Brain microvascular endothelial cell (primary cell): Measurements from ENCODE around the gene PPIL4.

Source experiments
- DNase-seq: peaks from one replicate; pipeline ENCODE4 v3.0.0-alpha.2; 2020
- H3K27ac ChIP-seq: fragments of 250-450 bp; sonication (Bioruptor Pico); 2 replicates; pipeline ENCODE4 v1.5.1; 2020; ENCODE audit warnings: mild to moderate bottlenecking, moderate library complexity
- H3K27me3 ChIP-seq: fragments of 250-450 bp; sonication (Bioruptor Pico); replicated peaks from 2 replicates; pipeline ENCODE4 v1.5.1; 2020; ENCODE audit warnings: mild to moderate bottlenecking
- H3K36me3 ChIP-seq: fragments of 250-450 bp; sonication (Bioruptor Pico); replicated peaks from 2 replicates; pipeline ENCODE4 v1.5.1; 2020; ENCODE audit warnings: mild to moderate bottlenecking
- H3K4me3 ChIP-seq: 2 replicates; pipeline ENCODE4 v1.5.1; 2011; ENCODE audit warnings: low read depth, mild to moderate bottlenecking, control low read depth, low read length, moderate library complexity
- in situ Hi-C: cut with HindIII; loops from 2 replicates; pipeline ENCODE4 v1.10.0; 2017; ENCODE audit warnings: low sequenced_read_pairs, low pct_ligation_motif_present
- TF ChIP-seq, protein P1 (sequence below): IDR thresholded peaks from 2 replicates; pipeline ENCODE4 v1.5.1; 2011; ENCODE audit warnings: low read depth, mild to moderate bottlenecking, moderate library complexity, low read length, control low read depth, inconsistent platforms; ENCODE audit errors: missing control alignments

The PPIL4 gene

DNA sequence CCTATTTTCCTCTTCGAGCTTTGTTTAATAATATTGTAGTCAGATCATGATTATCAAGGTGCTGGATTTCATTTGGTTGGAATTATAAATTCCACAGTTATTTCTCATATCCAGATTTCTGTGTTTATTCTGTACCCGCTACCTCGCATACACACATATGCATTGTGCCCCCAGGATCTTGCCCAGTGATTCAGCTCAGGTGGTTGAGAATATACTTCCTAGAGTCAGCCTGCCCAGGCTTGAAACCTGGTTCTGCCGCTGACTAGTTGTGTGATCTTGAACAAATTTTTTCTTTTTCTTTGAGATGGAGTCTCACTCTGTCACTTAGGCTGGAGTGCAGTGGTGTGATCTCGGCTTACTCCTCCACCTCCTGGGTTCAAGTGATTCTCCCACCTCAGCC is 35.0 kb upstream of the PPIL4 start:
- TF ChIP-seq, protein P1, sequence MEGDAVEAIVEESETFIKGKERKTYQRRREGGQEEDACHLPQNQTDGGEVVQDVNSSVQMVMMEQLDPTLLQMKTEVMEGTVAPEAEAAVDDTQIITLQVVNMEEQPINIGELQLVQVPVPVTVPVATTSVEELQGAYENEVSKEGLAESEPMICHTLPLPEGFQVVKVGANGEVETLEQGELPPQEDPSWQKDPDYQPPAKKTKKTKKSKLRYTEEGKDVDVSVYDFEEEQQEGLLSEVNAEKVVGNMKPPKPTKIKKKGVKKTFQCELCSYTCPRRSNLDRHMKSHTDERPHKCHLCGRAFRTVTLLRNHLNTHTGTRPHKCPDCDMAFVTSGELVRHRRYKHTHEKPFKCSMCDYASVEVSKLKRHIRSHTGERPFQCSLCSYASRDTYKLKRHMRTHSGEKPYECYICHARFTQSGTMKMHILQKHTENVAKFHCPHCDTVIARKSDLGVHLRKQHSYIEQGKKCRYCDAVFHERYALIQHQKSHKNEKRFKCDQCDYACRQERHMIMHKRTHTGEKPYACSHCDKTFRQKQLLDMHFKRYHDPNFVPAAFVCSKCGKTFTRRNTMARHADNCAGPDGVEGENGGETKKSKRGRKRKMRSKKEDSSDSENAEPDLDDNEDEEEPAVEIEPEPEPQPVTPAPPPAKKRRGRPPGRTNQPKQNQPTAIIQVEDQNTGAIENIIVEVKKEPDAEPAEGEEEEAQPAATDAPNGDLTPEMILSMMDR, result no peak
- DNase-seq, result no peak
- in situ Hi-C loops, result no loop called here
- Histone ChIP-seq H3K27me3 (no peaks in the 10 kb centered on the region), H3K27ac (no peak overlapping the region), H3K4me3 (no peak overlapping the region), H3K36me3 (no peaks in the 10 kb centered on the region)

DNA sequence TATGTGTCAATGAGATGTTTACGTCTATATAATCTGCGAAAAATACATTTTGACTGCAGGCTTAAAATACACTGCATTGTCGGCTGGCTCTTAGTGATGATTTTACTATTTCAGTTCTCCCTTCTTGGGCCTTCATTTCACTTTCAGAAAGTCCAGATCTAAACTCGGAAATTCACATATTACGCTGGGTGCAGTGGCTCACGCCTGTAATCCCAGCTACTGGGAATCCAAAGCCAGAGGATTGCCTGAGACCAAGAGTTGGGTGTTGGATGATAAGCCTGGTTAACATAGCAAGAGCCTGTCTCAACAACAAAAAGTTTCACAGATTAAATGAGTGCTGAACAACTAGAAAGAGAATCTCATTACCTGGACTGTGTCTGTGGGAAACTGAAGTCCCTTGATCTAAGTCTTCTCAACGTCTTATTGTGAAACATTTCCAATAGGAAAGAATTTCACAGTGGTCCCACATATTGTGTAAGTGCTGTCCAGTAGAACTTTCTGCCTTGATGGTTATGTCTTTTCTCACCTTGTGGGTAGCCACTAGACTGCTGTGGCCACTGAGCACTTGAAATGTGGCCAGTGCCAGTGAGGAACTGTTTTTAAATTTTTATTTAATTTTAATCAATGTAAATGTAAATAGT is 22.2 kb upstream of the PPIL4 start:
- in situ Hi-C loops, result no loop called here
- no peak overlapping the region for H3K27ac ChIP-seq
- TF ChIP-seq, protein P1, result no peak
- DNase-seq, result no peak
- no peak overlapping the region for H3K4me3 ChIP-seq
- no peaks in the 10 kb centered on the region for H3K36me3 ChIP-seq
- no peaks in the 10 kb centered on the region for H3K27me3 ChIP-seq

DNA sequence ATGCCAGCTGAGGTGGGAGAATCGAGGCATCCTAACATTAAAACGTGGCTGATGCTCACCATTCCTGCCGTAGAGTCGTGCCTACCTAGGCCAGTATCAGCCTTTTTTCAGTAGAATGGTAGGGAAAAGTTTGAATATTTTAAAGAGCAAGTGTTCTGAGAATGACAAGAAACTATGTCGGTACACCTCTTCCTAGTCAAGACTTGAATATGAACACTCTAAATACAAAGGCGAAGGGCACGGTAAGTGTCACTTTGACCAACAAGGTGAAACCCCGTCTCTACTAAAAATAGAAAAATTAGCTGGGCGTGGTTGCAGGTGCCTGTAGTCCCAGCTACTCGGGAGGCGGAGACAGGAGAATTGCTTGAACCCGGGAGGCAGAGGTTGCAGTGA is 21.3 kb upstream of the PPIL4 start:
- H3K4me3 ChIP-seq, result peak overlapping the region; percentile 83
- H3K27me3 ChIP-seq, result no peaks in the 10 kb centered on the region
- TF ChIP-seq, protein P1, result no peak
- DNase-seq, result no peak
- in situ Hi-C loops, result no loop called here
- H3K36me3 ChIP-seq, result no peaks in the 10 kb centered on the region
- H3K27ac ChIP-seq, result no peak overlapping the region

DNA sequence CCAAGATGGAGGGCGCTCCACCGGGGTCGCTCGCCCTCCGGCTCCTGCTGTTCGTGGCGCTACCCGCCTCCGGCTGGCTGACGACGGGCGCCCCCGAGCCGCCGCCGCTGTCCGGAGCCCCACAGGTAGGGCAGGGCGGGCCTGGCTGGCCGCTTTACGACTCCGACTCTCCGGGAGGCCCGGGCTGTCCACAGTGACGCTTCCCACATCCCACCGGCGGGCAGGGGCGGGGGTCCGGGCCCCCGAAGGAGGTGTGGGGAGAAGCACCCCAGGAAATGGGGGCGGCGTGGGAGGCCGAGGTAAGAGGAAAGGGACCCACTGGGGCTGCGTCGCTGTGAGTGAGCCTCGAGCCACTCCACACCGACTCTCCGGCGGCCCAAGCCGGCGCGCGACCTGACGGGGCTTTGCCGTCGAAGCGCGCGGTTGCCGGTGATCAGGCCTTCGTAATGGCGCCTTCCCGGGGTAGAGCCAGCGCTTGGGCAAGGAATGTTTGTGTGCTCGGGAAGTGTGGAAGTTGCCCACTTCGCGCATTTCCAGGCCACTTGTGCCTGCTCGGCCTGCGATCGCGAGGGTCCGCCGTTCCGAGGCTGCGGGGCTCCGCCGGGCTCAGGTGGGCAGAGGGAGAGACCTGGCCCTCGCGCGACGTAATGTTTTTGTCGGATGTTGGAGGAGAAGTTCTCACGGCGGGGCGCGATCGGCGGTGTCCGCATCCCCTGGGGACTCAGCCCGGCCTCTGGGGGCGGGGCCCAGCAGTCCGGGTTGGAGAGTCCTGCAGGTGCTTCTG is 20.8 kb upstream of the PPIL4 start:
- Histone ChIP-seq H3K27ac (peak overlapping the region; percentile 73), H3K36me3 (no peaks in the 10 kb centered on the region), H3K4me3 (peak overlapping the region; percentile 83), H3K27me3 (no peaks in the 10 kb centered on the region)
- DNase-seq, result peak; percentile 17
- TF ChIP-seq, protein P1, result no peak
- in situ Hi-C loops, result no loop called here

DNA sequence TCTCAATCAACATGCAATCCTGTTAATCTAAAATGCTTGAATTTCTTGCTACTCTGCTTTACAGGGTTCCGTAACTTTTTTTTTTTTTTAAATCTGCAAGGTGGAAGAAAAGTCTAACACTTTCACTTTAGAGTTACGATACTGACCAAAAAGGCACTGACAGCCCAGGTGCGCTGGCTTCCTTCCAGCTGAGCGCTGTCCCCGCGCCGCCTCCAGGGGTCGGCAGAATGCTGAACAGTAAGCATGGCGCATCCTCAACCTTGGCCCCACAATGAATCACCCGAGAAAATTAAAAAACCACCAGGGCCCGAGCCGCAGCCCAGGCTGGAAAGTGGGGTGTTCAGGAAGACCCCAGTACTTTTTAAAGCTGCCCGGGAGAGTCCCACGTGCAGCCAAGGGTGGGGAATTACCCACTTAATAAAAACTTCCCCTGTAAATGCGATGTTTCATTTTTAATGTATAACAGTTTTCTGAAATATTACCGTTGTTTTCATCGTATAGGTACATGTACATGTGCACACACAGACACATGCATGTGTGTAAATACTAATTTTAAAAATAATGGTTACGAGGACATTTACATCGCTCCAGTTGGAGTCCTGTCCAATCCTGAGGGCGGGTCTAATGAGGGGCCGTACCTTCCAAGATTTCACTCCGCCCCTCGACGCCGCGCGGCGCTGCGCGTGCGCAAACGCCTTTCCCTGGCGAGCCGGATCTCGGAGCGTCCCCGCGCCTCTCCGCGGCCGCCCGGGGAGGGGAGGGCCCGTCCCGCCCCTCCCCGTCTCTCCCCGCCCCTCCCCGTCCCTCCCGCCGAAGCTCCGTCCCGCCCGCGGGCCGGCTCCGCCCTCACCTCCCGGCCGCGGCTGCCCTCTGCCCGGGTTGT is 19.9 kb upstream of the PPIL4 start, which contains the start of gene GINM1:
GINM1 (plus strand) TSS at position 849 of the 883 bp plus-strand sequence. CDS start 40 bp downstream, outside the sequence.
- Histone ChIP-seq H3K4me3 (peak within 1 kb of the TSS; percentile 83), H3K27ac (peak within 1 kb of the TSS; percentile 73), H3K36me3 (no peaks in the 10 kb centered on the region), H3K27me3 (no peaks in the 10 kb centered on the region)
- in situ Hi-C loops, result no loop called here
- peak; percentile 90 for DNase-seq
- TF ChIP-seq, protein P1, result peak; percentile 88
